GM21717 (cell line): ENCODE results near the gene POLL.
A peak's percentile ranks its signal among the peaks of the same experiment; 100 is the strongest.
"Not testable (repeated sequence)": the region's sequence is repeated elsewhere in the genome, so short reads cannot be mapped to it uniquely, and the experiment has no call there.

Experiments used
- ATAC-seq: cut with Tn5 transposase; IDR thresholded peaks from one replicate; pipeline ENCODE4 v1.9.1; 2021; ENCODE audit warnings: mild to moderate bottlenecking, moderate library complexity; ENCODE audit not compliant: unreplicated experiment

The POLL gene

GRCh38 chr10:101587725-101588653 is at the start of gene POLL, which contains the start of gene DPCD:
TSS of gene POLL (minus strand) at chr10:101588257. CDS start at chr10:101587360, 897 bp downstream.
TSS of gene DPCD (plus strand) at chr10:101588321. CDS start at chr10:101588337, 16 bp downstream.
- peak; percentile 98 for ATAC-seq

DNA sequence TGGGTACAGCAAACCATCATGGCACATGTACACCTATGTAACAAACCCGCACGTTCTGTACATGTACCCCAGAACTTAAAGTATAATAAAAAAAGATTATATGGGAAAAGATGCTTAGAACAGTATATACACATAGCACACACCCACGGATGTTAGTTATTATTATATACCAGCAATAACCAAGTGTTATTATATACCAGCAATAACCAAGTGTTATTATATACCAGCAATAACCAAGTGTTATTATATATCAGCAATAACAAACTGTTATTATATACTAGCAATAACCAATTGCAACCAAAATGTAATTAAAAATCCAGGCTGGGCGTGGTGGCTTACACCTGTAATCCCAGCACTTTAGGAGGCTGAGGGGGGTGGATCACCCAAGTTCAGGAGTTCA is 45.5 kb upstream of the POLL start:
- ATAC-seq, result not testable (repeated sequence)

DNA sequence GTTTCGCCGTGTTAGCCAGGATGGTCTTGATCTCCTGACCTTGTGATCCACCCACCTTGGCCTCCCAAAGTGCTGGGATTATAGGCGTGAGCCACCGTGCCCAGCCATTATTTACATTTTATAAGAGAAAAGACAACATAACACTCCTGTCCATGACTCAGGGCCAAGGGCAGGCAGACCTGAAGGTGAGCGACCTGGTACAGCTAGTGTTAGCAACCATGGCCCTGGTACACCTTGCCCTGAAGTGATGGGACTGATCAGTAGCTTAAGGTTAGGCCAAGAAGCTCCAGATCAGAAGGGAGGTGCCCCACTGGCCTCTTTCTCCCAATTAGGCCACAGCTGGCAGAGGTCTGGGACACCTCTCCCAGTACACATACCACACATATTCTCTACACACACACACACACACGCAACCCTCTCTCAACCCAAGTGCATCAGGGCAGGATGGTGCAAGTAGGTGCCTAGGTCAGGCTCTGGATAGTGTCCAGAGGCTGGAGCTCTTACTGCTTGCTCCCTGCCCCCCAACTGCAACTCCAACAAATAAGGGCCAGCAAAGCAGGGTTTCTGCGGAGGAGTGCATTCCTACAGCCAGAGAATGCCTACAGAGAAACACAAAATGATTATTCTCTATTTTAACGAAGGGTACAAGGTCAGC is 43.9 kb upstream of the POLL start:
- ATAC-seq, result no peak

DNA sequence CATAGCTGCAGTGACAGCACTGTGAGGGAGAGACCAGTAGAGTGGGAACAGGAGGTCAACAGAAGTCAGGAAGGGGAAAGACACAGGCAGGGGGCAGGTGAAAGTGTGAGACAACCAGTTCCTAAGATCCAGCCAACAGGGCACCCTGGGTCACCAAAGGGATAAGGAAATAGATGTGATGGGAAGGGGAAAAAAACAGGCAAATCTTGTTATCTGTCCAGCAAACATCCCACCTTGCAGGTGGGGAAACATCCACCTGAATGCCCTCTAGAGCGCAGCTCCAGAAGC is 42.5 kb upstream of the POLL start:
- ATAC-seq, result no peak

DNA sequence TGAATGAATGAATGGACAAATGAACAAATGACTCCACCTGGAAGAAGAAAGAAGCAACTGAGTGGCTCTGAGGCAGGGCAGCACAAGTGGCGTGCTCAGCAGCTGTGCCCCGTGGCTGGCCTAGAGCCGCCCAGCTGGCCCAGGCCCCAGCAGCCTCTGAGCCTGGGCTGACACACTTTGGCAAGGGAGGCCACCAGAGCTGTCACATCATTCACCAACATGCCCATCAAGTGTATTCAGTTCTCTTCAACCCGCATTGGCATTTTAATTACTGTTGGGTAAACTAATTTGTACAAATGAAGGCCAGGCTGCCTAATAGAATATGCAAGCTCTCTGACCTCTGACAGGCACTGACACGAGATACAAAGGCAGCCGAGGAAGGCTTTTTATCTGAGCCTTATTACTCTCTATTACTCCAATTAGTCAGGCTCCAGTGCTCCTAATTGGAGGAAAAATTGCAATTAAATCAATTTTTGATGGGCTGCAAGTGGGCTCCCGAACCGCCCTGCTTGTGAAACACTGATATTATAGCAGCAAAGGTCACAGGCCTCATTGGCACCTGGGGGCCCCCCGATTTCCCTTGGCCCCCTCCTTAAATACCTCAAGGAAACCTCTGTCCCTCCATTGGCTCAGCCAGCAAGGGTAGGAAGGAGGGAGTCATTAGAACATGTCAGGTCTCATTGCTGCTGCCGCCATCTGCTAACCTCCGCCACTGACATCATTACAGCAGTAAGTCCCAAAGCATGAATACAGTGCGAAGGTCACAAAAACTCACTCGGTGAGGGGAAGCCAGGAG is 42.0 kb upstream of the POLL start:
- ATAC-seq, result no peak

DNA sequence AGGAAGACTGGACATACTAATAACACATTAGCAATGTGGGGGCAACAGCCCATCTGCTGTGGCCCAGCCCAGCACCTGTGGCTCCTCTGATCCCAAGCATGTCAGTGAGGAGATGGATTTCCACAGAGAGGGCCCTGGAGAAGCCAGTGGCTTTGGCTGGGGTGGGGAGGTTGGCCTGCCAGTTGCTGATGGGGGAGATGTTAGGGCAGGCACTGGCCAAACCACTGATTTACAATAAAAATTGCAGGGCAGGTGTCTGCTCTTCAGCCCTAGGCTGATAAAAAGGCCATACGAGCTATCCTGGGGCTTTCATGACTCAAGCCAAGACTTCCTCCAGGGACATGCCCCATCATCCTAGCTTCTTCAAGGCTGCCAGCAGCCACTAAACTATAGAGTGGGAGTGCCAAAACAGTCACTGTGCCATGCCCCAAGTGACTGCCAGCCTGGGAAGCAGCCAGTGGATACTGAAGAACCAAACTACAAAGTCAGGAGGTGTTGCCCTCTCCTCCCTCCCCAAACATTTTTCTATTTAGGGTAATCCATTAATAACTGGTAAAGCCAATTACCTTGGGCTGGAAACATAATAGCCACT is 37.9 kb upstream of the POLL start:
- ATAC-seq, result no peak

- ATAC-seq, result no peak
These were observed 36.6 kb upstream of the POLL start for GRCh38 chr10:101624526-101625102.

- ATAC-seq, result no peak
These were observed 35.5 kb upstream of the POLL start for GRCh38 chr10:101623528-101623927.

GRCh38 chr10:101619983-101620382 is 31.9 kb upstream of the POLL start:
- no peak for ATAC-seq

DNA sequence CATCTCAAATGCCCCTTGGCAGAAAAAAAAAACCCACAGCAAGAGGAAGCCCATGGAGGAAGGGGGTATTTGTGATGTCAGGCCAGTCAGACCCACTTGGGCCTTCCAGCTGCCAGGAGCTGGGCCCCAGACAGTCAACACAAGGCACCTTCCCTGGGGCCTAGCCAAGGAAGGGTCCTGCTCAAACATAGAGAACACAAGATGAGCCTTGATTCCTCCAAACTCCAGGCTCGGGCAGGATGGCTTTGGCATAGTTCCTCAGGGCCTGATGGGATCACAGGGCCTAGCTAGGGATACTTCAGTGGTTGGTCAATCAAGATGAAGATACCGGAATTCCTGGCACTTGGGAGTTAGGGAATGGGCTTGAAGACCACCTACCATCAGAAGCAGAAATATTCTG is 30.8 kb upstream of the POLL start:
- no peak for ATAC-seq

DNA sequence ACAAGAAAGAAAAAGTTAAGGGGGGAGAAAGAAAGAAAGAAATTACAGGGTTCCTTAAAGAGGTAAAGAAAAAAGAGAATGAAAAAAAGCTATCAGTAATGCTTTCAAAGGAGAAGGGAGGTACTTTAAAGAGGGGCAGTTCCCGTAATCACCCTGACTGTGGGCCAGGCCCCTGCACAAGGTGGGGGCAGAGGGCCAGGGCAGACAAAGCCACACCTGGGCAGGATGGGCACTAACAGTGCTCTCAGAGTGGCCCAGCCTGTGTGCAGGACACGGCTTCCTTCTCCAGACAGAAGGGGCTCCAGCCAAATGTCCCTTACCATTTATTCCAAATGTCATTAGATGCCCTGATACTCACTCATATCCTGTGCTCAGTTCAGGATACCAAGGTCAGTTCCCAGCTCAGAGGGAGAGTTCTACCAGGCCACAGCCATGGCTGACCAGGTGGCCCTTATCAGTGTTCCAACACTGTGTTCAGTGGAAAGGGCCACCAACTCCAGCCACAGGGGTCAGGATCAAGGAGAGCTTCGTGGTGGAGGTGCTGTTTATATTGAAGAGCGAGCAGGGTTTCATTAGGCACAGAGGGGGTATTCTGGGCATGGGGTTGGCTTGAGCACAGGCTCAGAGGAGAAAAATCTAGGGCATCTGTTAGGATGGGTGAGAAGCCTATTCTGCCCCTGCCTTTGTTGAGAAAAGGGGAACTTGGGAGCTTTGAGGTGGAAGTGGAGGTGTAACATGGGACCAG is 29.9 kb upstream of the POLL start:
- peak; percentile 23 for ATAC-seq

DNA sequence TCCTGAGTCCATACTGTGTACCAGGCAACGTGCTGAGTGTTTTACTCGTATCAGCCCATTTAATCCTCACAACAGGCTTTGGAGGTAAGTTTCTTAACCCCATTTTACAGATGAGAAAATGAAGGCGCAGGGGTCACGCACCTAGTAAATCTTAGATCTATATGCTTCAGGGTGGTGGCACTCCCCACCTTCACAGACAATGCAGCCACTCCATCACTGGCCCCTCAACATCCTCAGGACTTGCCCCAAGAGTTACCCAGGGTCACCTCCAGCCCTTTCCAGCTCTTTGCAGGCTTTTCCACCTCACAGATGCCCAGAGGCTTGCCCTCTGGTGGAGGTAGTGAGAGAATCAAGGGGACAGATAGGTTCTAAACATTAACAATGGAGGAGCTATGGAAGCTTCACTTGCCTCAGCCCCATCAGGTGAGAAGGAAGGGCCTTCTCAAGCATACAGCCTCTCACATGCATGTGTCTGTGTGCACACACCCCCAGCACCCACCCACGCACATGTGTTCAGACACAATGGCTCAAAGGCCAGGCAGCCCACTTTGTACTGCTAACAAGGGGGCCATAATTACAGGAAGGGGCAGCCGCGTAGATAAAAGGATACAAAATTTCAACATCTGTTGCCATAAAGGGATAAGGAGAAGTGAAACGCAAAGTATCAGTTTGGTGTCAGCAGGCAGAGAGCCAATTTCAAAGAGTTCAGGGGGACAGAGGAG is 29.2 kb upstream of the POLL start:
- ATAC-seq, result peak; percentile 50

DNA sequence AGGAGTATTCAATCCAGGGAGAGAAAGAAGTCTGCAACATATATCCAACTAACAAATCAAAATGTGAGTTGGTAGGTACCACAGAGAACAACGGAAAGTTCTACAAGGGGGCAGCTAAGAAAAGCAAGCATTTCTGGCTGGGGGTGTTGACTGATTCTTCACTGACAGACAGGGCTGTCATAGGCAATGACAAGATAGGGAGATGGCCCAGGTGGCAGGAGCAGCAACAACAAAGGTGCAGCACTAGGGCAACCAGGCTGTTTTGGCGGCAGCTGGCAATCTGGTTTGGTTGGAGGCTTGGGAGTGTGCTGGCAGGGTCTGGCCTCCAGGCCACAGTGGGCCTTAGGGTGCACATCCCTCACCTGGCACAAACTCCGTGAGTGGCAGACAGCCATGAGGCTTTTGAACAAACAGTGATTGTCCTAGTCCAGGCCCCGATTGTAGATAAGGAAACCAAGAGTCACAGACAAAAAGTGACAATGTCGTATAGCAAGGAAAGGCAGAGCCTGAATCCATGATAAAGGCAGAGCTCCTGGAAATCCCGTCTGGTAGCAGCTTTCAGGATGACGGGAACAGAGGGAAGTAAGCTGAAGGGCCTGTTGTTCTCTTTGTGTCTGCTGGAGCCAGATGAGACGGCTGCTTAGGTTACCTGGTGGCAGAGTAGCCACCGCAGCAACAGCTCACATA is 28.5 kb upstream of the POLL start:
- no peak for ATAC-seq

GRCh38 chr10:101615525-101616116 is 27.6 kb upstream of the POLL start:
- no peak for ATAC-seq

GRCh38 chr10:101614663-101615524 is 26.8 kb upstream of the POLL start:
- no peak for ATAC-seq

DNA sequence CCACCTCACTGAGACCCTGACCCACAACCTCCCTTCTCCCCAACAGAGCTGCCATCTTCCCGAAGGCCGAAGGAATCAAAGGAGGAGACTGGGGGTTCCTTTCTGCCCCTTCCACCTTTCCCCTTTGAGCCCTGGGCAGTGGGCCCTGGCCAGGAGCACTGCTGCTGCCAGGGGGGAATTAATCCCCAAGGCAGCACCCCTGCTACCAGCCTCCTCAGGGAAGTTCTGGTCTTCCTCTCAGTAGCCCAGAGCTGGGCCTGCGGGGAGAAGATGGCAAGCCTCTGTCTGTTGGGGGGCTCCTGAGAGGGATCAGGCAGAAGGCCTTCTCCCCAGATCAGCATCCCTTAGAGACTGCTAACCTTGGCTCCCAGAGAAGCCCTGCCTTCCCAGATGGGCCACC is 25.6 kb upstream of the POLL start:
- ATAC-seq, result no peak

GRCh38 chr10:101612872-101613271 is 24.8 kb upstream of the POLL start:
- no peak for ATAC-seq
